Prostate gland (tissue), 2 donors: ENCODE data around the gene IMMP2L.

Experiments used
- CTCF ChIP-seq, 4 experiments: fragments of 200-600 bp in 2 of 4; fragments of 450-650 bp in 2 of 4; sonication (generic) in 2 of 4; IDR thresholded peaks; 1 replicate in 3 of 4; 2 replicates in 1 of 4; pipeline ENCODE4 v1.5.1; 2016 to 2019; ENCODE audit warnings: antibody characterized with exemption in 4 of 4, mild to moderate bottlenecking in 2 of 4, moderate library complexity in 2 of 4
- POLR2A ChIP-seq: fragments of 450-650 bp; IDR thresholded peaks from one replicate; pipeline ENCODE4 v1.6.1; 2016; ENCODE audit warnings: antibody characterized with exemption, mild to moderate bottlenecking

GRCh38 chr7:111394891-111395290 is 167.4 kb downstream of the IMMP2L start:
- TF ChIP-seq CTCF (IDR thresholded peaks at IDR 0.05): no peak
- TF ChIP-seq POLR2A: no peak
